DND-41 (cell line): Measurements from ENCODE around the gene PLAGL1.

Experiments used
- ATAC-seq: fragments of 200-7000 bp; cut with Tn5 transposase; 3 replicates; pipeline ENCODE4 v1.9.1; 2021; ENCODE audit warnings: low read depth; ENCODE audit not compliant: insufficient read depth
- DNase-seq: peaks from one replicate; pipeline ENCODE4 v3.0.0-alpha.2; 2020
- H2AFZ ChIP-seq: 2 replicates; pipeline ENCODE4 v1.6.0; 2012; ENCODE audit warnings: low read depth, low read length
- H3K27ac ChIP-seq: 2 replicates; pipeline ENCODE4 v1.5.1; 2012; ENCODE audit warnings: low read length, inconsistent platforms
- H3K27me3 ChIP-seq: fragments of 200-600 bp; sonication (generic); 2 replicates; pipeline ENCODE4 v1.6.0; 2012; ENCODE audit warnings: low read length, mild to moderate bottlenecking, inconsistent platforms; ENCODE audit not compliant: insufficient read depth, poor library complexity
- H3K36me3 ChIP-seq: 2 replicates; pipeline ENCODE4 v1.5.1; 2012; ENCODE audit warnings: low read length, inconsistent platforms; ENCODE audit not compliant: insufficient read depth
- H3K4me1 ChIP-seq: 2 replicates; pipeline ENCODE4 v1.5.1; 2012; ENCODE audit warnings: mild to moderate bottlenecking, low read length; ENCODE audit not compliant: insufficient read depth
- H3K4me2 ChIP-seq: 2 replicates; pipeline ENCODE4 v1.6.0; 2012; ENCODE audit warnings: mild to moderate bottlenecking, moderate library complexity, low read length, inconsistent platforms; ENCODE audit not compliant: insufficient read depth
- H3K4me3 ChIP-seq, 2 experiments: fragments of 200-600 bp in 1 of 2; shearing (Covaris generic) in 1 of 2; 2 replicates each; pipeline ENCODE4 v1.5.1; 2012 to 2016; ENCODE audit warnings: inconsistent platforms in 2 of 2, low read length in 2 of 2, mild to moderate bottlenecking in 2 of 2, low read depth in 1 of 2, moderate library complexity in 1 of 2
- H3K79me2 ChIP-seq: 2 replicates; pipeline ENCODE4 v1.6.0; 2012; ENCODE audit warnings: low read length, inconsistent platforms; ENCODE audit not compliant: insufficient read depth
- H3K9ac ChIP-seq: 2 replicates; pipeline ENCODE4 v1.6.0; 2012; ENCODE audit warnings: low read depth, mild to moderate bottlenecking, inconsistent platforms, low read length, moderate library complexity
- H3K9me3 ChIP-seq: 2 replicates; pipeline ENCODE4 v1.5.1; 2012; ENCODE audit warnings: low read length, moderate library complexity, mild to moderate bottlenecking, inconsistent platforms; ENCODE audit not compliant: insufficient read depth, severe bottlenecking
- H4K20me1 ChIP-seq: 2 replicates; pipeline ENCODE4 v1.6.0; 2012; ENCODE audit warnings: low read length; ENCODE audit not compliant: insufficient read depth
- CTCF ChIP-seq: IDR thresholded peaks from 2 replicates; pipeline ENCODE4 v1.5.1; 2012; ENCODE audit warnings: borderline replicate concordance, low read length, moderate library complexity, mild to moderate bottlenecking; ENCODE audit not compliant: poor library complexity, severe bottlenecking; ENCODE audit errors: extremely low read depth
- EZH2 ChIP-seq: IDR thresholded peaks from 3 replicates; pipeline ENCODE4 v1.6.1; 2012; ENCODE audit warnings: borderline replicate concordance, low read depth, mild to moderate bottlenecking, moderate library complexity, low read length, inconsistent platforms; ENCODE audit not compliant: severe bottlenecking

PLAGL1 gene

GRCh38 chr6:144036835-144037195, 28.8 kb upstream of the PLAGL1 start:
- Histone ChIP-seq H3K4me2 (no peak overlapping the region), H3K27me3 (no peaks in the 10 kb centered on the region), H3K4me1 (no peaks in the 10 kb centered on the region), H4K20me1 (no peaks in the 10 kb centered on the region), H3K4me3 (no peak overlapping the region), H3K27ac (no peak overlapping the region), H3K9ac (no peak overlapping the region), H3K9me3 (no peaks in the 10 kb centered on the region), H3K79me2 (no peaks in the 10 kb centered on the region), H3K36me3 (no peaks in the 10 kb centered on the region), H2AFZ (no peak overlapping the region)
- DNase-seq (no peak), ATAC-seq (no peak)
- TF ChIP-seq EZH2 (no peak), CTCF (no peak)

GRCh38 chr6:144036064-144036834, 28.2 kb upstream of the PLAGL1 start:
- ATAC-seq: peak; percentile 33; the same call in 1 of the 3 replicates

GRCh38 chr6:144035416-144035815, 27.4 kb upstream of the PLAGL1 start:
- H3K27me3 ChIP-seq: no peaks in the 10 kb centered on the region
- H4K20me1 ChIP-seq: no peaks in the 10 kb centered on the region
- H3K4me1 ChIP-seq: no peaks in the 10 kb centered on the region
- H3K4me3 ChIP-seq: no peak overlapping the region
- no peak overlapping the region for H3K27ac ChIP-seq
- TF ChIP-seq CTCF (no peak), EZH2 (no peak)
- DNase-seq: no peak
- H3K4me2 ChIP-seq: no peak overlapping the region
- H3K9me3 ChIP-seq: no peaks in the 10 kb centered on the region
- H3K9ac ChIP-seq: no peak overlapping the region
- H3K79me2 ChIP-seq: no peaks in the 10 kb centered on the region
- ATAC-seq: no peak
- no peaks in the 10 kb centered on the region for H3K36me3 ChIP-seq
- H2AFZ ChIP-seq: no peak overlapping the region

More at GRCh38 chr6:144036064-144036834, 28.2 kb upstream of the PLAGL1 start:
- no peak for DNase-seq
- H3K4me1 ChIP-seq: no peaks in the 10 kb centered on the region
- no peak overlapping the region for H3K4me3 ChIP-seq
- H2AFZ ChIP-seq: no peak overlapping the region
- H3K4me2 ChIP-seq: no peak overlapping the region
- H3K27me3 ChIP-seq: no peaks in the 10 kb centered on the region
- H3K79me2 ChIP-seq: no peaks in the 10 kb centered on the region
- H4K20me1 ChIP-seq: no peaks in the 10 kb centered on the region
- no peaks in the 10 kb centered on the region for H3K9me3 ChIP-seq
- no peak overlapping the region for H3K27ac ChIP-seq
- TF ChIP-seq CTCF (no peak), EZH2 (no peak)
- H3K9ac ChIP-seq: no peak overlapping the region
- no peaks in the 10 kb centered on the region for H3K36me3 ChIP-seq
